Measurements from ENCODE around the gene CASP2. TPM values are rescaled to one million over a fixed set of nuclear protein-coding genes. Genes with fewer than 3 reads are reported as not detected.

Gene CASP2
- polyA plus RNA-seq, 2 of the 4 experiments (the other 2 are of a cell fraction), result 17.7 to 26.0 TPM

DNA sequence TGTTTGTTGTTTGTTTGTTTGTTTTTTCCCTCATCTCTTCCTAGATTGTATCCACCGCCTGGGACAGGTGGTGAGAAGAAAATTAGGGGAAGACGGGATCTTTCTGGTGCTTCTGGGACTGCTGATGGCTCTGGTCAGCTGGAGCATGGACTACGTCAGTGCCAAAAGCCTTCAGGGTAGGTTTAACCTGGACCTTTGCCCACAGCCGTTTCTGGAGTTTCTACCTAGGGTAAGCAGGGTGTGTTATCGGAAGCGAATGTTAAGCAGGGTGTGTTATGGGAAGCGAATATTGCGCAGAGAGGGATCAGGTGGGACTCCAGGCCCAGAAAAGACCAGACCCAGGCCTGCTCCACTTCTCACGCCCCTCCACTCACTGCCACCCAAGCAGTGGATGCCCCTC is 32.5 kb downstream of the CASP2 start (continued):
- TF ChIP-seq REST (IDR thresholded peaks at IDR 0.05), result no peak
- no peak for TF ChIP-seq ZFP36 (IDR thresholded peaks at IDR 0.05; ENCODE audit: borderline replicate concordance, partially characterized antibody)
- TF ChIP-seq CEBPB (IDR thresholded peaks at IDR 0.05), result no peak
- TF ChIP-seq, protein P1, sequence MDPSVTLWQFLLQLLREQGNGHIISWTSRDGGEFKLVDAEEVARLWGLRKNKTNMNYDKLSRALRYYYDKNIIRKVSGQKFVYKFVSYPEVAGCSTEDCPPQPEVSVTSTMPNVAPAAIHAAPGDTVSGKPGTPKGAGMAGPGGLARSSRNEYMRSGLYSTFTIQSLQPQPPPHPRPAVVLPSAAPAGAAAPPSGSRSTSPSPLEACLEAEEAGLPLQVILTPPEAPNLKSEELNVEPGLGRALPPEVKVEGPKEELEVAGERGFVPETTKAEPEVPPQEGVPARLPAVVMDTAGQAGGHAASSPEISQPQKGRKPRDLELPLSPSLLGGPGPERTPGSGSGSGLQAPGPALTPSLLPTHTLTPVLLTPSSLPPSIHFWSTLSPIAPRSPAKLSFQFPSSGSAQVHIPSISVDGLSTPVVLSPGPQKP (IDR thresholded peaks at IDR 0.05; ENCODE audit: low read depth, low read length), result no peak

- ChIA-PET POLR2A (no interaction called here), CTCF (interaction anchor here (0.7 to 1.6 kb wide), 4 partner anchors 59 to 97 kb away, joined by 3 to 10 read pairs (median 4); no protein-coding TSS in a partner anchor)
- no peak overlapping the region for H3K4me2 ChIP-seq
- DNase-seq (ENCODE audit: low read depth in 1 of 2, low spot score in 1 of 2), result no peak
- TF ChIP-seq, protein P2, sequence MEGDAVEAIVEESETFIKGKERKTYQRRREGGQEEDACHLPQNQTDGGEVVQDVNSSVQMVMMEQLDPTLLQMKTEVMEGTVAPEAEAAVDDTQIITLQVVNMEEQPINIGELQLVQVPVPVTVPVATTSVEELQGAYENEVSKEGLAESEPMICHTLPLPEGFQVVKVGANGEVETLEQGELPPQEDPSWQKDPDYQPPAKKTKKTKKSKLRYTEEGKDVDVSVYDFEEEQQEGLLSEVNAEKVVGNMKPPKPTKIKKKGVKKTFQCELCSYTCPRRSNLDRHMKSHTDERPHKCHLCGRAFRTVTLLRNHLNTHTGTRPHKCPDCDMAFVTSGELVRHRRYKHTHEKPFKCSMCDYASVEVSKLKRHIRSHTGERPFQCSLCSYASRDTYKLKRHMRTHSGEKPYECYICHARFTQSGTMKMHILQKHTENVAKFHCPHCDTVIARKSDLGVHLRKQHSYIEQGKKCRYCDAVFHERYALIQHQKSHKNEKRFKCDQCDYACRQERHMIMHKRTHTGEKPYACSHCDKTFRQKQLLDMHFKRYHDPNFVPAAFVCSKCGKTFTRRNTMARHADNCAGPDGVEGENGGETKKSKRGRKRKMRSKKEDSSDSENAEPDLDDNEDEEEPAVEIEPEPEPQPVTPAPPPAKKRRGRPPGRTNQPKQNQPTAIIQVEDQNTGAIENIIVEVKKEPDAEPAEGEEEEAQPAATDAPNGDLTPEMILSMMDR (IDR thresholded peaks at IDR 0.05), result no peak
- TF ChIP-seq SMC3 (IDR thresholded peaks at IDR 0.05), result no peak
- TF ChIP-seq EHF (CRISPR knock-in tag; IDR thresholded peaks at IDR 0.05), result no peak
- no peak for TF ChIP-seq NPAS2 (CRISPR knock-in tag; IDR thresholded peaks at IDR 0.05; ENCODE audit: borderline replicate concordance)
- no peak for TF ChIP-seq HOXB13 (CRISPR knock-in tag; IDR thresholded peaks at IDR 0.05; ENCODE audit: low read depth)
- TF ChIP-seq POLR2AphosphoS2 (conservative IDR thresholded peaks at IDR 0.05; ENCODE audit: low read length), result no peak
- TF ChIP-seq MYC (IDR thresholded peaks at IDR 0.05; ENCODE audit: borderline replicate concordance, low read length), result no peak
- TF ChIP-seq CBX8 (IDR thresholded peaks at IDR 0.05), result no peak
- no peak for TF ChIP-seq JUNB (IDR thresholded peaks at IDR 0.05)
- TF ChIP-seq, protein P3, sequence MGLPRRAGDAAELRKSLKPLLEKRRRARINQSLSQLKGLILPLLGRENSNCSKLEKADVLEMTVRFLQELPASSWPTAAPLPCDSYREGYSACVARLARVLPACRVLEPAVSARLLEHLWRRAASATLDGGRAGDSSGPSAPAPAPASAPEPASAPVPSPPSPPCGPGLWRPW (IDR thresholded peaks at IDR 0.05), result no peak
- TF ChIP-seq ESRRA (IDR thresholded peaks at IDR 0.05; ENCODE audit: borderline replicate concordance, low read length), result no peak
- H3K27ac ChIP-seq, result no peak overlapping the region
- no peak for FAIRE-seq
- H3K4me1 ChIP-seq, result peaks cover 23% of the 10 kb centered on the region
- peak; percentile 15 to 31; a peak in 2 of 6 replicates for ATAC-seq
- WGBS (ENCODE audit: missing lambda C conversion rate), result 94% methylated on average over 10 of the region's 10 CpGs
- H3K9me3 ChIP-seq, result no peaks in the 10 kb centered on the region
- H3K4me3 ChIP-seq, result no peak overlapping the region
Observed at GRCh38 chr7:143321242-143321641, 33.1 kb downstream of the CASP2 start.

- H3K9me3 ChIP-seq, result no peaks in the 10 kb centered on the region
- H3K4me2 ChIP-seq, result no peak overlapping the region
- peak; percentile 78 to 87; a peak in 5 of 6 replicates for ATAC-seq
- POLR2A ChIA-PET, result no interaction called here
- CTCF ChIA-PET, result interaction anchor here (0.7 to 1.6 kb wide), 6 partner anchors 22 to 96 kb away, joined by 3 to 10 read pairs (median 4); no protein-coding TSS in a partner anchor
- peaks cover 20% of the 10 kb centered on the region for H3K4me1 ChIP-seq
- 69% methylated on average over 4 of the region's 4 CpGs for WGBS (ENCODE audit: missing lambda C conversion rate)
- no peak for FAIRE-seq
- DNase-seq (ENCODE audit: low read depth in 1 of 2, low spot score in 1 of 2), result peak in 1 of 2 experiments; percentile 24
- no peak overlapping the region for H3K4me3 ChIP-seq
- H3K27ac ChIP-seq, result no peak overlapping the region
- TF ChIP-seq BHLHE40 (IDR thresholded peaks at IDR 0.05; ENCODE audit: low read depth, low read length) (no peak), HDAC2 (IDR thresholded peaks at IDR 0.05) (no peak), RFX5 (IDR thresholded peaks at IDR 0.05) (no peak), HEYL (CRISPR knock-in tag; IDR thresholded peaks at IDR 0.05) (no peak), TFCP2L1 (CRISPR knock-in tag; IDR thresholded peaks at IDR 0.05) (no peak), CEBPB (IDR thresholded peaks at IDR 0.05) (no peak), FOSL2 (IDR thresholded peaks at IDR 0.05) (no peak), FOSL2 (CRISPR knock-in tag; IDR thresholded peaks at IDR 0.05) (no peak), EHF (CRISPR knock-in tag; IDR thresholded peaks at IDR 0.05) (no peak), GATA3 (IDR thresholded peaks at IDR 0.05; ENCODE audit: borderline replicate concordance) (no peak)
- TF ChIP-seq, protein P2 (IDR thresholded peaks at IDR 0.05), result peak; percentile 32; the same call in 1 of the 3 replicates
- TF ChIP-seq, protein P3 (IDR thresholded peaks at IDR 0.05), result no peak
- TF ChIP-seq, protein P4, sequence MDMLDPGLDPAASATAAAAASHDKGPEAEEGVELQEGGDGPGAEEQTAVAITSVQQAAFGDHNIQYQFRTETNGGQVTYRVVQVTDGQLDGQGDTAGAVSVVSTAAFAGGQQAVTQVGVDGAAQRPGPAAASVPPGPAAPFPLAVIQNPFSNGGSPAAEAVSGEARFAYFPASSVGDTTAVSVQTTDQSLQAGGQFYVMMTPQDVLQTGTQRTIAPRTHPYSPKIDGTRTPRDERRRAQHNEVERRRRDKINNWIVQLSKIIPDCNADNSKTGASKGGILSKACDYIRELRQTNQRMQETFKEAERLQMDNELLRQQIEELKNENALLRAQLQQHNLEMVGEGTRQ (IDR thresholded peaks at IDR 0.05), result no peak
Observed at GRCh38 chr7:143321734-143322133, 33.6 kb downstream of the CASP2 start.

Data from A549 (cell line).